B cell (primary cell): Measurements from ENCODE around the gene TRIM46.

Experiments
- EZH2 ChIP-seq: IDR thresholded peaks from 2 replicates; pipeline ENCODE4 v1.6.1; 2012; ENCODE audit warnings: borderline replicate concordance, low read depth, mild to moderate bottlenecking, moderate library complexity, low read length; ENCODE audit not compliant: insufficient read depth, poor library complexity, severe bottlenecking
- TF ChIP-seq, protein P1 (sequence below): fragments of 200-600 bp; IDR thresholded peaks from one replicate; pipeline ENCODE4 v1.8.0; 2022; ENCODE audit warnings: antibody characterized with exemption, mild to moderate bottlenecking

DNA sequence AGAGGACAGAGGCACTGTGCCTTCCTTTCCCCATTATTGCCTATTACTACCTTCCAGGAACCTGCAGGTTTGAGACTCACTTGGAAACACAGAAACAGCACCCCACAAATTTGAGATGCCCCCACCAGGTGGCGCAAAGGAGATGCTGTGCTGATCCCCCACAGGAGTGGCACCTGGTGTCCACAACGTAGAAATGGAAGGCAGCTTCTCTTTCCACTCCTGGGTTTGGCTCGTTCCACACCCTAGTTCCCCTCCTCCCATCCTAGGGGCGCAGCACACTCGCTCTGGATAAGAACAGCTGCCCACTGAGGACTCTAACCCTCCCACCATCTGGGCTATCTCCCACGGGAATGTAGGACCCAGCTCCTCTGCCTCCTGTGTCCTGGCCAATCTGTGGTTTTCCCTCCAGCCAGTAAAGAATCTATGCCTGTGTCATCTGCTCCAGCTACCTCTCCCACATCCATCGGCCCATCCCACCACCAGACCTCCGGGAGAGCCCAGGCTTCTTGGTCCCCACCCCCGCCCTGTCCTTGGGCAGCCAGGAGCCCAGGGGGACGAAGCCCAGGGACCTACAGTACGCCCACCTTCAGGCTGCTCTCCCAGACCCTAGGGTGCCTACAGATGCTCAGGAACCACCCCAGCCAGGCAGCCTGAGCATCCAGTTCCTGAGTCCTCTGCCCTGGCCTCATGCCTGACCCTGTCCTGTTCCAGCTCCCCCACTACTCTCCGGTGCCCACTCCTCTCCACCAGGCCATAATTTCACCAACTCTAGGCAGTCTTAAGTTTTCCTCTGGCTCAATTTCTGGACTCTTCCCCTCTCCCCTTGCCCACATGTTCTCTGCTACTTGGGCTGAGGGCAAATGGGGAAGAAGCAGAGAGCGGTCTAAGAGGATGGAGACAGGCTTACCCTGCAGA, 33.5 kb downstream of the TRIM46 start:
- no peak for TF ChIP-seq EZH2
- TF ChIP-seq, protein P1, sequence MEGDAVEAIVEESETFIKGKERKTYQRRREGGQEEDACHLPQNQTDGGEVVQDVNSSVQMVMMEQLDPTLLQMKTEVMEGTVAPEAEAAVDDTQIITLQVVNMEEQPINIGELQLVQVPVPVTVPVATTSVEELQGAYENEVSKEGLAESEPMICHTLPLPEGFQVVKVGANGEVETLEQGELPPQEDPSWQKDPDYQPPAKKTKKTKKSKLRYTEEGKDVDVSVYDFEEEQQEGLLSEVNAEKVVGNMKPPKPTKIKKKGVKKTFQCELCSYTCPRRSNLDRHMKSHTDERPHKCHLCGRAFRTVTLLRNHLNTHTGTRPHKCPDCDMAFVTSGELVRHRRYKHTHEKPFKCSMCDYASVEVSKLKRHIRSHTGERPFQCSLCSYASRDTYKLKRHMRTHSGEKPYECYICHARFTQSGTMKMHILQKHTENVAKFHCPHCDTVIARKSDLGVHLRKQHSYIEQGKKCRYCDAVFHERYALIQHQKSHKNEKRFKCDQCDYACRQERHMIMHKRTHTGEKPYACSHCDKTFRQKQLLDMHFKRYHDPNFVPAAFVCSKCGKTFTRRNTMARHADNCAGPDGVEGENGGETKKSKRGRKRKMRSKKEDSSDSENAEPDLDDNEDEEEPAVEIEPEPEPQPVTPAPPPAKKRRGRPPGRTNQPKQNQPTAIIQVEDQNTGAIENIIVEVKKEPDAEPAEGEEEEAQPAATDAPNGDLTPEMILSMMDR = peak; percentile 88
